Fibroblast of skin of scalp (primary cell): ENCODE data around the gene OGFOD3.
A peak's percentile ranks its signal among the peaks of the same experiment; 100 is the strongest.
"Not testable (repeated sequence)": the region's sequence is repeated elsewhere in the genome, so short reads cannot be mapped to it uniquely, and the experiment has no call there.

Experiments used
- DNase-seq: peaks from one replicate; pipeline ENCODE4 v3.0.0-alpha.2; 2013

Gene OGFOD3

GRCh38 chr17:82386881-82387704, 31.3 kb downstream of the OGFOD3 start:
- DNase-seq: no peak

DNA sequence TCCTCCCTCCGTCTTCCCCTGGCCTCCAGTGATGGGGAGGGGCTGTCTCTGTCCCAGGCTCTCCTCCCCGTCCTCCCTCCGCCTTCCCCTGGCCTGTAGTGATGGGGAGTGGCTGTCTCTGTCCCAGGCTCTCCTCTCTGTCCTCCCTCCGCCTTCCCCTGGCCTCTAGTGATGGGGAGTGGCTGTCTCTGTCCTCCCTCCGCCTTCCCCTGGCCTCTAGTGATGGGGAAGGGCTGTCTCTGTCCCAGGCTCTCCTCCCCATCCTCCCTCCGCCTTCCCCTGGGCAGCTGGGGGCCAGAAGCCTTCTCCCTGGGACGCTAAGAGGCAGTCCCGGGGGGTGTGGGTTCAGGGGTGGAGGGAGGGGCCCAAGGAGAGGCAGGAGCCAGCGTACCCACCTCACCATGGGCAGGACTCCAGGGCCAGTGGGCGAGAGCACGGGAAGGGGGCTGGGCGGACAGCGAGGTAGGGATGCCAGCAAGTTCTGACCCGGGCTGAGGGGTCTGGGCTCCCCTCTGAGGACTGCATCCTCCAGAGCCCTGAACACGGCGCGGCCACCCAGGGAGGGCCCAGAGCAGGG, 32.0 kb downstream of the OGFOD3 start:
- no peak for DNase-seq

DNA sequence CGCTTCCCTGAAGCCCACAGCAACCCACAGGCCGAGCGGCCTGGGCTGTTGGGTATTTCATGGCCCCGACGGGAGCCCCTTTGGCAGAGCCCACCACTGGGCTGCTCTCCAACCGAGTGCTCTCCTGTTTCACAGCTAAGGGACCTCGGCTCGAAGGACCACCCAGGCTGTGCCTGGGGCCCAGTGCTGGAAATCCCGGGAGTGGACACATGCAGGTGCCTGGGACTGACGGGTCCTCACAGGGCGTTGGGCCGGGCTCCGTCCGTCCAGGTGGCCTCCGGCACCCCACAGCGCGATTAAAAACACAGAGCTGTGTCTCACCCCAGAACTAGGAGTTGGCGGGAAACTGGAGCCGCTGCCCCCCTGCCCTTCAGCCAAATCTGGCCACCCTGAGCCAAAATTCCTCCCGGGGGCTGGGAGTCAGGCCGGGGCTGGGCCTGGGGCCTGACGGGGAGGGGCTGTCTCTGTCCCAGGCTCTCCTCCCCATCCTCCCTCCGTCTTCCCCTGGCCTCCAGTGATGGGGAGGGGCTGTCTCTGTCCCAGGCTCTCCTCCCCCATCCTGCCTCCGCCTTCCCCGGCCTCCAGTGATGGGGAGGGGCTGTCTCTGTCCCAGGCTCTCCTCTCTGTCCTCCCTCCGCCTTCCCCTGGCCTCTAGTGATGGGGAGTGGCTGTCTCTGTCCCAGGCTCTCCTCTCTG, 32.7 kb downstream of the OGFOD3 start:
- DNase-seq: peak; percentile 20

DNA sequence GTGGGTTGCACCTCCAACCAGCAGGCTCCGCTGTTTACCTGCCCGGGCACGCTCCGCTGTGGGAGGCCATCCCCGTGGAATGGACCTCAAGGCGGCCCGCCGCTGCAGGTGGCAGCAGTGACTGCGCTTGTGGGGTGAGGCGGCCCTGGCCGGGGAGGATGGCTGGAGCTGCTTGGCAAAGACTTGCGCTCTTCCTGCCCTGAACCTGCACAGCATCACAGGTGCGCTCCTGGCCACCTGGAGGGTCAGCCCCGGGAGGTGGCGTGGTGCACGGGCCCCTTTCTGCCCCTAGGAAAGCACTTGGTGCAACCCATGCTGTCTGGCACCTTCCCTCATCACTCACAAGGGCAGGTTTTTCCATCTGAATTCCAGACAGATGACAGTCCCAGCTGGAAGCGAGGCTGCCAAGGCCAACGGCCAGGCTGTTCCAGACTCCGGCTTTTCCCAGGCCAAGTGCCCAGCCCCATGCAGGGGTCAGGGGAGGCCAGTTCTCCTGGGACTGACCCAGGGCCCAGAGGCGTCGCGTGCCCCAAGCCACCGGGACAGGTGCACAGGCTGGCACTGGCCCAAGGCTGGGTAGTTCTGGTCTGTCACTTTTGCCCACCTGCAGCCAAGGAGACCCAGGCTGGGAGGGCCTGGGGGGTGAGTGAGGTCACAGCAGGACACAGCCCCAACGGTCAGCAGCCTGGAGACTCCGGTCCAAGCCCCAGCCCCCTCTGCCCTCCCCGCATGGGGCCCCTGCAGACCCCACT, 33.5 kb downstream of the OGFOD3 start:
- peak; percentile 29 for DNase-seq

GRCh38 chr17:82384051-82384729, 34.2 kb downstream of the OGFOD3 start:
- DNase-seq: no peak

GRCh38 chr17:82383411-82383810, 35.0 kb downstream of the OGFOD3 start:
- no peak for DNase-seq

GRCh38 chr17:82382933-82383255, 35.5 kb downstream of the OGFOD3 start:
- no peak for DNase-seq

- DNase-seq: not testable (repeated sequence)
Observed at GRCh38 chr17:82382220-82382932, 36.0 kb downstream of the OGFOD3 start.

- DNase-seq: not testable (repeated sequence)
Observed at GRCh38 chr17:82381703-82382009, 36.7 kb downstream of the OGFOD3 start.

DNA sequence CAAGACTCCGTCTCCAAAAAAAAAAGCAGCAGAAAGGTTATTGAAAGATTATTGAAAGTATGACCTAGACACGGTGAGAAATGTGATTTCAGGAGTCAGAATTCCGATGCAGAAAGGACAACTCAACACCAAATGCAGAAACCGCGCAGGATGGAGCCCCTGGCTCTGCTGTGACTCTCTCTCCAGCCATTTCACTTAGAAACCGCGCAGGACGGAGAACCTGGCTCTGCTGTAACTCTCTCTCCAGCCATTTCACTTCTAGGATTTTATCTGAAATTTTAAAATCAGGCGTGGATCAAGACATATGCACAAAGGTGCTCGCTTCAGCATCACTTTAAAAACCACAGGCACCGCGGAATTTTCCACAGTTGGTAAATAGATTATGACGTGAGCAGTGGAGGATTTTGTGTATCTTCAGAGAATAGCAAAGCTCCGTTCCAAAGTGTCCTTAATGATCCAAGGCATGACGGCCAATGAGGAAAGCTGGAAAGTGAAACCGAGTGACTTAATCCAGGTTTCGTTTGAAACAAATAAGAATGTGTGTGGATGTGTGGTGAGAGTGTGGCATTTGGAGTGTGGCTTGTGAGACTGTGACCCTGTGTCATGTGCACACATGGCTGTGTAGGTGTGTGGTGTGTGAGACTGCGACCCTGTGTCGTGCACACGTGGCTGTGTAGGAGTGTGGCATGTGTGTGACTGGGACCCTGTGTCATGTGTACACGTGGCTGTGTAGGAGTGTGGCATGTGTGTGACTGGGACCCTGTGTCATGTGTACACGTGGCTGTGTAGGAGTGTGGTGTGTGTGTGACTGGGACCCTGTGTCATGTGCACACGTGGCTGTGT, 37.3 kb downstream of the OGFOD3 start:
- DNase-seq: no peak

DNA sequence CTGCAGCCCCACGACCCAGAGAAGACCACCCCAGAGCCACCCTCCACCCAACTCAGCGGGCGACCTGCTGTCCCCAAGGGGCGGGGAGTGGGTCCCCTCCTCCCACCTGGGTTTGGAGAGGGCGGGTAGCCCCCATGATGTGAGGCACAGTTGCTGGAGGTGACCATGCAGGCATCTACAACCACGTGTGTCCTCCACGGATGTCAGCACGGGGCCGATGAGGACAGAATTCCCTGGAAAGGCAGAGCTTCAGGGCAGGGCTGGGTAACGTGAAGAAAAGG, 39.7 kb downstream of the OGFOD3 start:
- DNase-seq: no peak

DNA sequence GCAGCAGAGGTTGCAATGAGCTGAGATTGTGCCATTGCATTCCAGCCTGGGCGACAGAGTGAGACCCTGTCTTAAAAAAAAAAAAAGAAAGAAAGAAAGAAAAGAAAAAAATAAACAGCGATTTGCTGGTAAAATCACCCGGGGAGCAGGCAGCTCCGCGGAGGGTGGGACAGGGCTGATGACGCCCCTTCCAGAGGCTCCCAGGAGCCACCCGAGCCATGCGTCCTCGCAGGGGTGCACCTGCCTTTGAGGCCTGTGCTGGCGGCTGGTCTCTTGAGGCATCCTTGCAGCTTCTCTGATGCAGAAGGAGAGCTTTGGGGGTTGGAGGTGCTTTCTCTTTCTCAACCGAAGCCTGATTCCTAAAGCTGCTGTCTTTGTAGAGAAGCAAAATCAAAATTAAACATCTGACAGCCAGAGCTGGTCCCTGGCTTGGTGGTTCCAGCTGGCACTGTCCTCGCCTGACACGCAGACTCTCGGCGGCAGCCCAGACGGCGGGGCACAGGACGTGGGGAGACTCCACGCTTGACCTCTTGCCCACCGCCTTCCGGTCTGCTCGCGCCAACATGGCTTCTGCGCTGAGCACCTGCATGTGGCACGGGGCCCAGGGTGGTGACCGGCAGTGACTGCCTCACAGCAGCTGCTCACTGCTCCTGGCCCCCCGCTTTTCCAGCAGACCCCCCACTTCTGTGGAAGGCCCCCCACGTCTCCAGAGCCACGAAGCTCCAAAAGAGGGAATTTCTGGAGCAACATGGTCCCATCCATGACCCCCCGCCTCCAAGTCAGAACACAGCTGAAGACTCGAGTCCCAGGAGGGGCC, 40.3 kb downstream of the OGFOD3 start:
- no peak for DNase-seq

GRCh38 chr17:82377294-82377693, 41.1 kb downstream of the OGFOD3 start:
- DNase-seq: not testable (repeated sequence)

GRCh38 chr17:82376042-82376730, 42.2 kb downstream of the OGFOD3 start:
- DNase-seq: no peak

GRCh38 chr17:82375359-82376041, 42.9 kb downstream of the OGFOD3 start:
- no peak for DNase-seq

- no peak for DNase-seq
Observed at GRCh38 chr17:82374626-82375331, 43.6 kb downstream of the OGFOD3 start.

DNA sequence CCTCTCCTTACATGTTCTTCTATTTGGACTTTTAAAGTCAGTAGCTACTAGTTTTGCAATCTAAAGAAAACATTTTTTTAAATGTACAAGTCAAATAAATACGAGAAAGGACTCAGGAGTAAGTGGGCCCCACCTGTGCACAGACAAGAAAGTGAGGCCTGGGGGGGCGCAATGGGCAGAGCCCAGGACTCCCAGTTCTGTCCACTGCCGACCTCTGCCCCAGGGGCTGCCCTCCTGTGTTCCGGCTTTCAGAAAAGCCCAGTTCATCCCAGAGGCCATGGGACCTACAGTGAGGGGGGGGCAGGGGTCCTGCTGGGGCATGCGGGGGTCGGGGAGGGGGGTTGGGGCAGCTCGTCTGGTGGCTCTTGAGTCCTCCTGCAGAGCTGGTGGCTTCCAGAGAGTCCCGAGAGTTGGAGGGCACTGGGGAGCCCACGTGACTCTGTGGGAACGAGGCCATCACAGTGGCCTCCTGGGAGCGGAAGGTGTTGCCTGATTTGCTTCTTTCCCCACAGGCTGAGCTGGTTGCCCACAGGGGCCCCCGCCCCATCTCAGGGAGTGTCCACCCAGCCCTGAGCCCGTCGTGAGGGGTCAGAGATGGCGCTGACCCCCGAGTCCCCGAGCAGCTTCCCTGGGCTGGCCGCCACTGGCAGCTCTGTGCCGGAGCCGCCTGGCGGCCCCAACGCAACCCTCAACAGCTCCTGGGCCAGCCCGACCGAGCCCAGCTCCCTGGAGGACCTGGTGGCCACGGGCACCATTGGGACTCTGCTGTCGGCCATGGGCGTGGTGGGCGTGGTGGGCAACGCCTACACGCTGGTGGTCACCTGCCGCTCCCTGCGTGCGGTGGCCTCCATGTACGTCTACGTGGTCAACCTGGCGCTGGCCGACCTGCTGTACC, 44.4 kb downstream of the OGFOD3 start:
- no peak for DNase-seq
